RWPE2 (cell line): ENCODE results near the gene FIG4.

ENCODE experiments used
- ATAC-seq: fragments of 200-7000 bp; cut with Tn5 transposase; 3 replicates; pipeline ENCODE4 v1.9.1; 2021; ENCODE audit warnings: low read depth
- DNase-seq: peaks from one replicate; pipeline ENCODE4 v3.0.0-alpha.2; 2020; ENCODE audit warnings: low spot score
- H3K27ac ChIP-seq: fragments of 450-650 bp; 2 replicates; pipeline ENCODE4 v1.5.1; 2017; ENCODE audit warnings: mild to moderate bottlenecking; ENCODE audit not compliant: poor library complexity, severe bottlenecking
- H3K27me3 ChIP-seq: fragments of 250-450 bp; sonication (Bioruptor Pico); 2 replicates; pipeline ENCODE4 v1.5.1; 2021; ENCODE audit warnings: mild to moderate bottlenecking, moderate library complexity; ENCODE audit not compliant: insufficient read depth, poor library complexity, severe bottlenecking
- H3K36me3 ChIP-seq: fragments of 250-450 bp; sonication (Bioruptor Pico); 2 replicates; pipeline ENCODE4 v1.5.1; 2020; ENCODE audit warnings: low read depth, mild to moderate bottlenecking, moderate library complexity
- H3K4me1 ChIP-seq: fragments of 250-450 bp; sonication (Bioruptor Pico); 2 replicates; pipeline ENCODE4 v1.5.1; 2021; ENCODE audit warnings: mild to moderate bottlenecking, moderate library complexity; ENCODE audit not compliant: insufficient read depth, poor library complexity, severe bottlenecking
- H3K4me3 ChIP-seq: fragments of 250-450 bp; sonication (Bioruptor Pico); 2 replicates; pipeline ENCODE4 v1.5.1; 2021; ENCODE audit warnings: mild to moderate bottlenecking, moderate library complexity; ENCODE audit not compliant: severe bottlenecking
- H3K9me3 ChIP-seq: fragments of 250-450 bp; sonication (Bioruptor Pico); 2 replicates; pipeline ENCODE4 v1.5.1; 2021; ENCODE audit warnings: mild to moderate bottlenecking, moderate library complexity; ENCODE audit not compliant: severe bottlenecking
- CTCF ChIP-seq: fragments of 450-650 bp; IDR thresholded peaks from one replicate; pipeline ENCODE4 v1.5.1; 2017; ENCODE audit warnings: mild to moderate bottlenecking, moderate library complexity; ENCODE audit not compliant: poor library complexity, severe bottlenecking

Gene FIG4

GRCh38 chr6:109687271-109687761 is 3.8 kb upstream of the FIG4 start:
- DNase-seq (peak; percentile 60), ATAC-seq (peak; percentile 44)
- Histone ChIP-seq H3K27ac (peak overlapping the region; percentile 32), H3K4me3 (no peak overlapping the region), H3K27me3 (no peaks in the 10 kb centered on the region), H3K4me1 (peaks cover 18% of the 10 kb centered on the region), H3K36me3 (no peaks in the 10 kb centered on the region), H3K9me3 (no peaks in the 10 kb centered on the region)
- TF ChIP-seq CTCF, result no peak

- peaks cover 18% of the 10 kb centered on the region for H3K4me1 ChIP-seq
- ATAC-seq (0 out of 3 replicates have a peak, but pooled peaks have one; percentile 14), DNase-seq (no peak)
- H3K4me3 ChIP-seq, result peak overlapping the region; percentile 48
- peak overlapping the region; percentile 33 for H3K27ac ChIP-seq
- TF ChIP-seq CTCF, result no peak
- no peaks in the 10 kb centered on the region for H3K27me3 ChIP-seq
- no peaks in the 10 kb centered on the region for H3K9me3 ChIP-seq
- H3K36me3 ChIP-seq, result no peaks in the 10 kb centered on the region
Observed at GRCh38 chr6:109690373-109690736, 741 bp upstream of the FIG4 start.

- H3K4me1 ChIP-seq, result peaks cover 8% of the 10 kb centered on the region
- no peak overlapping the region for H3K4me3 ChIP-seq
- DNase-seq (no peak), ATAC-seq (no peak)
- no peaks in the 10 kb centered on the region for H3K9me3 ChIP-seq
- no peak overlapping the region for H3K27ac ChIP-seq
- H3K36me3 ChIP-seq, result 0 out of 2 replicates have a peak, but pooled peaks cover 3% of the 10 kb centered on the region
- no peak for TF ChIP-seq CTCF
- no peaks in the 10 kb centered on the region for H3K27me3 ChIP-seq
Observed at GRCh38 chr6:109693111-109693510, 2.0 kb downstream of the FIG4 start.

GRCh38 chr6:109695468-109695867 is 4.4 kb downstream of the FIG4 start:
- H3K27ac ChIP-seq, result no peak overlapping the region
- TF ChIP-seq CTCF, result peak; percentile 17
- DNase-seq (no peak), ATAC-seq (no peak)
- H3K4me1 ChIP-seq, result peaks cover 5% of the 10 kb centered on the region
- H3K4me3 ChIP-seq, result no peak overlapping the region
- no peaks in the 10 kb centered on the region for H3K27me3 ChIP-seq
- no peaks in the 10 kb centered on the region for H3K9me3 ChIP-seq
- 0 out of 2 replicates have a peak, but pooled peaks cover 3% of the 10 kb centered on the region for H3K36me3 ChIP-seq

GRCh38 chr6:109696355-109696754 is 5.3 kb downstream of the FIG4 start:
- Histone ChIP-seq H3K9me3 (no peaks in the 10 kb centered on the region), H3K36me3 (0 out of 2 replicates have a peak, but pooled peaks cover 3% of the 10 kb centered on the region), H3K4me1 (peaks cover 5% of the 10 kb centered on the region), H3K27me3 (no peaks in the 10 kb centered on the region), H3K4me3 (no peak overlapping the region), H3K27ac (no peak overlapping the region)
- ATAC-seq (no peak), DNase-seq (no peak)
- TF ChIP-seq CTCF, result no peak
